ENCODE measurements around the gene ZNF620.
"Not testable (repeated sequence)": the region's sequence is repeated elsewhere in the genome, so short reads cannot be mapped to it uniquely, and the experiment has no call there.

The ZNF620 gene

GRCh38 chr3:40505599-40506462, at the start of gene ZNF620:
Gene ZNF620, plus strand, starts transcription at chr3:40506039. Its CDS starts 314 bp downstream, at chr3:40506353.
- peak; percentile 78 for DNase-seq

GRCh38 chr3:40456279-40456939, 49.4 kb upstream of the ZNF620 start:
- no peak for DNase-seq

DNA sequence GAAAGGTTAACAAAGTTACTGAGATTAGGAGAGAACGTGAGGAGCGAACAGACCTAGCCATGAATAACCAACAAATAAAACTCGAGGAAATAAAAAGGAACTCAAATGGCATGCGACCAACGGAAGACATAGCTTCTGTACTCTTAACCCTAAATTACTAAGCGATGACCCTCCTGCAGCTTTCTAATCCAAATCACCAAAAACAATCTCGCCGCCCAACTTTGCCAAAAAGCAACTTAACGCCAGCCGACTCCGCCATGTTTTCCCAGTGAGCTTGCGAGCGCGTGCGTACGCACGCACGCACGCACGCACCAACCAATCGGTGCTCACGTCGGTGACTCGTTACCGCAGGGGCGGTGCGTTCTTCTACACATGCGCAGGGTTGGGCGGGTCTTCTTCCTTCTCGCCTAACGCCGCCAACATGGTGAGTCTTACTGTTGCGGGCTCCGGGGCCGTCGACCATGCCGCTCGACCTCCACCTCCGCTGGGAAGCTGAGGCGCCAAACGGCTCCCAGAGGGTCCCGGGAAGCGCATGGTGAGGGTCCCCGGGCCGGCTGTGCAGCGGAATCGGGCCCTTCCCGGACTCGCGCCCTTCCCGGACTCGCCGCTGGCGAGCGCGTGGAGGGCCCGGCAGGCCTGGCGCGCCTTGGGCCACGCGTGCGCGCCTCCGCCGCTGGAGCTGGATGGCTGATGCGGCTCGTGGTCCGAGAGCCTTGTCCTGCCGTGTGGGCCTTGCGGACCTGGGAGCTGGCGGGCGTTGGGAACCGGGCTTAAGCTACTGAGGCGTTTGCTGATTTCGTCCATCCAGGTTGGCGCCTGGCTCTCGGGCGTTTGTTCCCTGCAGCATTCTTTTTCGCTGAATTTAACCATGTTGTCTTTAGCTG, 48.7 kb upstream of the ZNF620 start, which contains the start of gene RPL14:
TSS of gene RPL14 (plus strand) at position 400 of the 884 bp plus-strand sequence. CDS start at position 533, 133 bp downstream.
- peak; percentile 81 for DNase-seq

GRCh38 chr3:40458473-40458872, 47.4 kb upstream of the ZNF620 start:
- DNase-seq: no peak

DNA sequence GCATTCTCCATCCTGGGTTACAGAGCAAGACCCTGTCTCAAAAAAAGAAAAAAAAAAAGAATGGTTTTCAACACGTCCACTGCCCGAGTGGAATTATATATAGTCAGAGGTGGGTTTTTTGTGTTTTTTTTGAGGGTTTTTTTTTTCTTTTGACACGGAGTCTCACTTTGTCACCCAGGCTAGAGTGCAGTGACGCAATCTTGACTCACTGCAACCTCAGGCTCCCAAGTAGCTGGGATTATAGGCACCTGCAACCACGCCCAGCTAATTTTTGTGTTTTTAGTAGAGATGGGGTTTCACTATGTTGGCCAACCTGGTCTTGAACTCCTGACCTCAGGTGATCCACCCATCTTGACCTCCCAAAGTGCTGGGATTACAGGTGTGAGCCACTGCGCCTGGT, 45.4 kb upstream of the ZNF620 start:
- not testable (repeated sequence) for DNase-seq

- no peak for DNase-seq
Measured at GRCh38 chr3:40461161-40461560, 44.7 kb upstream of the ZNF620 start.

DNA sequence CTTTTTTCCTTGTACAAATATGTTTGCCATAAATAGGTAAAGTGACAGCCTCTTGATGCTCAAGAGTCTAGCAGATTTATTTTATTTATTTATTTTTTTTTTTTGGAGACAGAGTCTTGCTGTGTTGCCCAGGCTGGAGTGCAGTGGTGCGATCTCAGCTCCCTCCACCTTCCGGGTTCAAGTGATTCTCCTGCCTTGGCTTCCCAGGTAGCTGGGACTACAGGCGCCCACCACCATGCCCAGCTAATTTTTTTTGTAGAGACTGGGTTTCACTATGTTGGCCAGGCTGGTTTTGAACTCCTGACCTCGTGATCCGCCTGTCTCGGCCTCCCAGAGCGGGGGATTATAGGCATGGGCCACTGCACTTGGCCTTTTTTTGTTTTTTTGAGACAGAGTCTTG, 43.0 kb upstream of the ZNF620 start:
- DNase-seq: not testable (repeated sequence)

- no peak for DNase-seq
Measured at GRCh38 chr3:40463579-40463978, 42.3 kb upstream of the ZNF620 start.

GRCh38 chr3:40464339-40465110, 41.3 kb upstream of the ZNF620 start:
- DNase-seq: no peak

DNA sequence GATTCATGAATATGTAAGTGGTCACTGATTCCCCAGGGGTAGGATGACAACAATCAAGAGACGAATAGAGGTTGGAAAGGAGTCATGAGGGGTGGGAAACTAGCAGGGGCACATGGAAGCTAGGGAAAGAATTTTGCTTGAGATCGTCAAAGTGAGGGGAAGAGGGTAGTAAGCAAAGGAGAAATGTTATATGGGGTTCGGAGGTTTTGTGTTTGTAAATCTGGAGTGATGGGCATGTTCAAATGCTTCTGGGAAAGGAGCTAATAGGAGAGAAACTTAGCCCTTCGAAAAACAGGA, 40.8 kb upstream of the ZNF620 start:
- DNase-seq: no peak

GRCh38 chr3:40465456-40465855, 40.4 kb upstream of the ZNF620 start:
- no peak for DNase-seq

DNA sequence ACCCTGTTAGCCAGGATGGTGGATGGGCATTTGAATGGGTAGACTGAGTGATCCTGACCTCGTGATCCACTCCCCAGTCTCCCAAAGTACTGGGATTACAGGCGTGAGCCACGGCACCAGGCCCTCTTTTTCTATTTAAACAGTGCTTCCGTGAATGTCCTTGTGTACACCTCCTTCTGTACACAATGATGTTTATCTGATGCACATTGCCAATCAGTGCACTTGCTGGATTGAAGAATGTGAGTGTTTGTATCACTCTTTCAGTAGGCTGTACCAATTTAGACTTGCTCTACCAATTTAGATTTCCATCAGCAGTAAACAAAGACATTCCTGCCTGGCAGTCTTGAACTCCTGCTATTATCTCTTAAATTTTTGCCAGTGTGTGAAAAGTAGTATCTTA, 37.8 kb upstream of the ZNF620 start:
- no peak for DNase-seq

DNA sequence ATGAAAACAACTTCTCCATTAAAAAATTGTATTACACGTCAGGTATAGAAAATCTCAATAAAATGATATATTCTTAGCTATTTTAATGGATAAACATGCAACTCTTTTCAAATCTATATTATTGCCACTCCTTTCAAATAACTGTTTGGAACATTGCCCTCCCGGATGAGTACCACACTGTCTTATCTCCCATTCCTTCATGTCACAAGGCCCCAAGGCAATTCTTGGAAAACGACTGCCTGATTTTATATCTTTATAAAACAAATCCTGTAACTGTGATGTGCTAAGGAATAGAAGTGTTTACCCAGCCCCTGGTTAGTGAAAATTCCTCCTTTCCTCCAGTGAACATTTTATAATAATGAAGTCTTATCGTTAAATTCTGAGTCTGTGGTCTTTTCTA, 35.1 kb upstream of the ZNF620 start:
- DNase-seq: no peak

DNA sequence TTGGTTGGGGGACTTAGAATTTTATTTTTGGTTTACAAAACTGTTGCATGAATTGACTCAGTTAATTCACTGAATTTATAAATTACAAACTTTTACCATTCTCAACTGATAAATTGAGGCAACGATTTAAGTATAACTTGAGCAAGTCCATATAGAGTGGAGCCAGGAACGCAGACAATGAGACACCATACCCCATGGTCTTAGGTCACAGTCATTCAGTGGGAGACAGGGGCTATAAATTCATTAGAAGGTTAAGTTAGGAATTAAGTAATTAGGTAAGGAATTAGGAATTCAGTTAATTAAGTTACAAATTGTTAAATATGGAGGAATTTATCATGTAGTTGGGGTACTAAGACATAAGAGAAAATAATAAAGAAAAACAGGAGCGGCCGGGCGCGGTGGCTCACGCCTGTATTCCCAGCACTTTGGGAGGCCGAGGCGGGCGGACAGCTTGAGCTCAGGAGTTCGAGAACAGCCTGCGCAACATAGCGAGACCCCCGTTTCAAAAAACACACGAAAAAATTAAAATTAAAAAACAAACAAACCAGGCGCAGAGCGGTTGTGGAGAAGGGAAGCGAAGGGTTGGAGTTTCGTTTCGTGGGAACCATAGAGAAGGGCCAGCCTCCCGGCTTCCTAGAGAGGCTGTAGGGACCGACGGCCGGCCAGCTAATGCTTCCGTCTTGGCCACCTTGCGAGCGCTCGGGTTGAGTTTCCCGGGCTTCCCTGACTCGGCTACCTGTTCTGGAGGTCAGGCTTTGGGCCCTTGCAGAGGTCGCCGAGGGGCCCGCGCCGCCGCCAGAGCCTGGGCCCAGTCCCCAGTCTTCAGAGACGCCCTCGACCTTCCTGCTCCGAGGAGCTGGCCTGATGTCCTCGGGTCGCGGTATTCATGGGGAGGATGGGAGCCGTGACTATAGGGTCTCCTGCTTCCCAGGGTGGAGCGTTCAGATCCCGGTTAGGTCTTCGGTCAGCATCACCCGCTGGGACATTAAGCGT, 29.1 kb upstream of the ZNF620 start, which contains the start of gene ZNF619:
TSS of gene ZNF619 (plus strand) at position 645 of the 993 bp plus-strand sequence. CDS start 858 bp downstream, outside the sequence.
- peak; percentile 46 for DNase-seq

DNA sequence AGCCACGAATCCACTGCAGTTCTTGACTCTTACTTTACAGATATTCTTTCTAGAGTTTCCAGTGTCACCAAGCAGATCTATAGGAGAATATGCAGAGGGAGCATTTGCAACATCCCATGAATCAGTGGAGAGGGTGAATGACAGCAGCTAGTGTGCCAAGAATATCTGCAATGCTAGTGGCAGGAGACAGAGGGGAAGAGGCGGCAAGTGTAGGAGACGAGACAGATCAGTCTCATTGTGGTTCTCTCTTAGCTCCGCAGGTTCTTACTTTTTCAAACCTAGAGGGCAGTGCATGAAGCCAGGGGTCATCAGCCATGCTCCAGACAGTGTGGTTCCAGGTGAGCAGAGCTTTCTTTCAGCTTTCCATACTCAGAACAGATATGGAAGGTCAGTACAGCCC, 28.2 kb upstream of the ZNF620 start:
- DNase-seq: no peak

GRCh38 chr3:40487172-40487571, 18.7 kb upstream of the ZNF620 start:
- no peak for DNase-seq

DNA sequence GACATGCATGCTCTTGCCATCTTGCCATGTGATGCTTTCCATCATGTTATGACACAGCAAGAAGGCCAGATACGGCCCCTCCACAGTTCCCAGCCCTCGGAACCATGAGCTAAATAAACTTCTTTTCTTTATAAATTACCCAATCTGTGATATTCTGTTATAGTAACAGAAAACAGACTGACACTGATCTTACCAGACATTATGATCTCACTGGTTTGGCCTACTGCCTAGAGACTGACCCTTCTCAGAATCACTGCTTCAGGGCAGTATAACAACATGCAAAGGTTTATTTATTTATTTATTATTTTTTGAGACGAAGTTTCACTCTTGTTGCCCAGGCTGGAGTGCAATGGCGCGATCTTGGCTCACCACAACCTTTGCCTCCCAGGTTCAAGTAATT, 14.9 kb upstream of the ZNF620 start:
- DNase-seq: no peak

GRCh38 chr3:40494698-40495097, 11.1 kb upstream of the ZNF620 start:
- no peak for DNase-seq

- no peak for DNase-seq
Measured at GRCh38 chr3:40497288-40497687, 8.6 kb upstream of the ZNF620 start.

GRCh38 chr3:40499952-40500351, 5.9 kb upstream of the ZNF620 start:
- no peak for DNase-seq

GRCh38 chr3:40502034-40502433, 3.8 kb upstream of the ZNF620 start:
- DNase-seq: no peak

All from NCI-H1105 (cell line).